ENCODE data around the gene CLCA1.

GRCh38 chr1:86448670-86449069, 20.1 kb upstream of the CLCA1 start:
- no peak for TF ChIP-seq CTCF (IDR thresholded peaks at IDR 0.05)
- no peak for TF ChIP-seq POLR2A (IDR thresholded peaks at IDR 0.05)
